K562 (cell line): Measurements from ENCODE around the gene MED15. TPM values are rescaled to one million over a fixed set of nuclear protein-coding genes. Genes with fewer than 3 reads are reported as not detected.
A peak's percentile ranks its signal among the peaks of the same experiment; 100 is the strongest.

Experiments used
- CBFB ChIP-seq: sonication (generic); formaldehyde crosslinking; IDR thresholded peaks from 2 replicates; pipeline ENCODE4 v1.4.0; 2020; ENCODE audit warnings: mild to moderate bottlenecking, missing genetic modification reagents
- FOXA1 ChIP-seq: fragments of 450-650 bp; IDR thresholded peaks from 2 replicates; pipeline ENCODE4 v1.6.1; 2016; ENCODE audit warnings: mild to moderate bottlenecking, borderline replicate concordance
- GATA2 ChIP-seq: sonication (generic); formaldehyde crosslinking; IDR thresholded peaks from 2 replicates; pipeline ENCODE4 v1.4.0; 2020; ENCODE audit warnings: mild to moderate bottlenecking, missing genetic modification reagents
- IRF2 ChIP-seq: sonication (generic); formaldehyde crosslinking; IDR thresholded peaks from 2 replicates; pipeline ENCODE4 v1.8.1; 2022; ENCODE audit warnings: mild to moderate bottlenecking, missing genetic modification reagents
- RBM15 ChIP-seq: fragments of 200-400 bp; formaldehyde crosslinking; IDR thresholded peaks from 2 replicates; pipeline ENCODE4 v1.6.1; 2018; ENCODE audit warnings: mild to moderate bottlenecking, low read length, moderate library complexity; ENCODE audit not compliant: insufficient read depth
- RBM22 ChIP-seq: fragments of 200-400 bp; formaldehyde crosslinking; IDR thresholded peaks from 2 replicates; pipeline ENCODE4 v1.6.1; 2018; ENCODE audit warnings: low read length, low read depth; ENCODE audit not compliant: poor library complexity, severe bottlenecking
- ZNF764 ChIP-seq: fragments of 250-450 bp; sonication (Bioruptor Pico); IDR thresholded peaks from 2 replicates; pipeline ENCODE4 v1.4.0; 2020; ENCODE audit warnings: low read depth, mild to moderate bottlenecking, moderate library complexity
- ZNF785 ChIP-seq: fragments of 250-450 bp; sonication (Bioruptor Pico); IDR thresholded peaks from 2 replicates; pipeline ENCODE4 v1.4.0; 2020; ENCODE audit warnings: mild to moderate bottlenecking
- polyA plus RNA-seq, 8 experiments: library from polyadenylated mRNA; depleted of rRNA in 4 of 8; stranded (reverse) in 5 of 8; unstranded in 3 of 8; fragments of >200 nt; fragmentation: Nextera tagmentation in 2 of 8; fragmentation: Illumina TruSeq in 1 of 8; extraction: Ambion mirVana in 2 of 8; extraction: Trizol in 1 of 8; gene quantifications; 2 replicates each; pipeline versions ENCODE4 v1.2.1 to v1.2.3, GENCODE V29; 2011 to 2014; ENCODE audit warnings: inconsistent platforms in 1 of 8, missing spikeins in 1 of 8
- total RNA-seq, 7 experiments: library from RNA; depleted of rRNA in 6 of 7; stranded (reverse); fragments of >200 nt in 6 of 7; fragmentation: Illumina TruSeq in 2 of 7; extraction: Trizol in 2 of 7; gene quantifications; 2 replicates each; pipeline versions ENCODE4 v1.2.1 to v1.2.3, GENCODE V29; 2011 to 2021; ENCODE audit warnings: low replicate concordance in 1 of 7
- TF ChIP-seq, protein P1 (sequence below), 3 experiments: fragments of 200-800 bp in 1 of 3; sonication (Bioruptor generic) in 1 of 3; sonication (generic) in 1 of 3; formaldehyde crosslinking in 1 of 3; IDR thresholded peaks; 2 replicates each; pipeline versions ENCODE4 v1.6.1 to v1.8.0; 2016 to 2022; ENCODE audit warnings: mild to moderate bottlenecking in 2 of 3, missing compliant biosample characterization in 2 of 3, missing genetic modification characterization in 2 of 3, missing genetic modification reagents in 1 of 3

MED15 gene
- total and polyA plus RNA-seq, 9 of the 15 experiments (the other 6 are each of a cell fraction or from before 2014, with no cell fraction given), result 4.0 to 271 (median 60.1) TPM

DNA sequence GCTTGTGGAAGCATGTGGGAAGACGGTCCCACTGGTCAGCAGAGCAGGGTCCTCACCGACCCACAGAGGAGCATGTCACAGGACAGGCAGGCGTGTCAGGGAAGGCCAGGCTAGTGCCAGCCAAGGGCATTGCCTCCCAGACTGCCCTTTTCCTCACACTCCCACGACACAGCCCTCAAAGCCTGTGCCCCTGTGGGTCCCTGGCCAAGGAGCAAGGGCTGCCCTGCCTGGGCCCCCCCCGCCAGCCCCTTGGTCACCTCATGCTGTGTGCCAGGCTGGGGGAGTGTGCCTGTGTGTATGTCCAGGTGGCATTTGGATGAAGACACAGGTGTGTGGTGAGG is 74.7 kb downstream of the MED15 start (continued):
- no peak for TF ChIP-seq GATA2 (CRISPR knock-in tag)
- TF ChIP-seq CBFB (CRISPR knock-in tag), result 0 out of 2 replicates have a peak, but pooled peaks have one; percentile 76
- TF ChIP-seq IRF2, result peak; percentile 91; the same call in 1 of the 2 replicates
- TF ChIP-seq ZNF764, result no peak
- TF ChIP-seq ZNF785 (CRISPR knock-in tag), result no peak
- TF ChIP-seq, protein P1, sequence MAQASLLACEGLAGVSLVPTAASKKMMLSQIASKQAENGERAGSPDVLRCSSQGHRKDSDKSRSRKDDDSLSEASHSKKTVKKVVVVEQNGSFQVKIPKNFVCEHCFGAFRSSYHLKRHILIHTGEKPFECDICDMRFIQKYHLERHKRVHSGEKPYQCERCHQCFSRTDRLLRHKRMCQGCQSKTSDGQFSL (CRISPR knock-in tag; IDR thresholded peaks at IDR 0.05), result peak; percentile 83
- TF ChIP-seq, protein P1 (tag; IDR thresholded peaks at IDR 0.05), result no peak
- TF ChIP-seq RBM15, result no peak
- TF ChIP-seq FOXA1, result no peak
- no peak for TF ChIP-seq RBM22
